Left colon (tissue), 2 donors: ENCODE measurements around the gene ZCCHC24. TPM values are rescaled to one million over a fixed set of nuclear protein-coding genes. Genes with fewer than 3 reads are reported as not detected.
A peak's percentile ranks its signal among the peaks of the same experiment; 100 is the strongest.

Experiments used
- ATAC-seq: fragments of 200-7000 bp; cut with Tn5 transposase; one replicate; pipeline ENCODE4 v1.9.1; 2020; ENCODE audit warnings: mild to moderate bottlenecking, moderate library complexity
- DNase-seq, 2 donors: peaks; one replicate each; pipeline ENCODE4 v3.0.0-alpha.2; 2020
- intact Hi-C, 2 donors: fragments of 100-400 bp; cut with DNase I in 1 of 2; cut with micrococcal nuclease in 1 of 2; formaldehyde crosslinking; loops; one replicate each; pipeline versions ENCODE4 v1.11.2 to v1.14.0; 2022; cut with DNase I, micrococcal nuclease
- long read RNA-seq: library from polyadenylated mRNA; unstranded; transcript quantifications from one replicate; pipeline ENCODE4 v2.0.0, GENCODE V29; 2021
- total RNA-seq, 2 donors: library from RNA; stranded (reverse); fragmentation: NEBNext Ultra II Directional; extraction: Animal tissue kit (Norgen Biotek cat#: 25700); gene quantifications; one replicate each; pipeline ENCODE4 v1.2.1, GENCODE V29; 2021
- donor health status: DM: no; HTN: no; CAD: no.
- donor health status: DM: yes; HTN: yes; CAD: no.

The ZCCHC24 gene
- total RNA-seq = 10 to 100 TPM in 1 of 2 donors, 1 to 10 TPM in 1; 5.3 to 18.4 TPM
- long read RNA-seq, partial matches to known transcripts = 0 of 6 reads
- long read RNA-seq, other reads (novel, unspliced or antisense) = 6 of 6 reads

GRCh38 chr10:79445161-79445976 is at the start of gene ZCCHC24:
ZCCHC24 (minus strand) TSS chr10:79445624; CDS start chr10:79445440, 184 bp downstream.
- DNase-seq (peak; percentile 95 to 99), ATAC-seq (peak; percentile 93)
- intact Hi-C loops = no loop called here

DNA sequence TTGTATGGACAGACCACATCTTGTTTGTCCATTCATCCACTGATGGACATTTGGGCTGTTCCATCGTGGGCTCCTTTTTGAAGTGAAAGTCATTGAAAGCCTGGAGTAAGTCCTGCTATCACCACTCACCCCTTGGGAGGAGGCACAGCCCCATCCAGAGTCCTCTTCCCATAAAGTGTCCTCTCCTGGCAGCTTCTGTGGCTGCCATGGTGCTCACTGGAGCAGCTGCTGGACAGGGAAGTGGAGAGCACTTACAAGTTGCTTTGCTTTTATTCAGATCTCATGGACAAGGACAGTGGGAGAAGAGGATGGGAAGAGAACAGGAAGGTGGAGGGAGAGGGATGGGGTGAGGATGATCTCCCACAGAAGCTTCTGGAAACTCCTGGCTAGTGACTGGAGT is 48.4 kb upstream of the ZCCHC24 start:
- intact Hi-C loops = no loop called here
- DNase-seq (no peak), ATAC-seq (no peak)

GRCh38 chr10:79492839-79493238 is 47.4 kb upstream of the ZCCHC24 start:
- DNase-seq (no peak), ATAC-seq (no peak)
- intact Hi-C loops = no loop called here

DNA sequence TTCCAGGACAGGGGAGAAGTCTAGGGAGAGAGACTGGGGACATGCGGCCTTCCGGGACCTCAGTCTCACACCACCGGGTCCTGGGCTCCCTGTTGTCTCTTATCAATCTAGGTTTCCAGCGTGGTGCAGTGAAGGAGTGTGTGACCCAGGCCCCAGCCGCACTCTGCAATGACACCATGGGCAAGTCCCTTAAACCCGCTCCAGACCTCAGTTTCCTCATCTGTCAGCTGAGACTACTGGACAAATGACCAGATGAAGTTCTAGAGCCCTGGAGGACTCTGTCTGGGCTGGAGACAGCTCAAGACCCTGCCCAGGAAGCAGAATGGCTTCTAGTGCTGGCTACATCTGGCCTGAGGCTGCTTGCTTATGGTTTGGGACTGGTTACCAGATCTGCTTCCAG is 46.8 kb upstream of the ZCCHC24 start:
- ATAC-seq (no peak), DNase-seq (no peak)
- intact Hi-C loops = no loop called here

- intact Hi-C loops = no loop called here
- no peak for ATAC-seq
- DNase-seq = no peak
Measured at GRCh38 chr10:79491143-79491835, 45.9 kb upstream of the ZCCHC24 start.

- intact Hi-C loops = no loop called here
- DNase-seq = peak in 1 of 2 donors; percentile 12
- ATAC-seq = no peak
Measured at GRCh38 chr10:79490400-79491142, 45.1 kb upstream of the ZCCHC24 start.

DNA sequence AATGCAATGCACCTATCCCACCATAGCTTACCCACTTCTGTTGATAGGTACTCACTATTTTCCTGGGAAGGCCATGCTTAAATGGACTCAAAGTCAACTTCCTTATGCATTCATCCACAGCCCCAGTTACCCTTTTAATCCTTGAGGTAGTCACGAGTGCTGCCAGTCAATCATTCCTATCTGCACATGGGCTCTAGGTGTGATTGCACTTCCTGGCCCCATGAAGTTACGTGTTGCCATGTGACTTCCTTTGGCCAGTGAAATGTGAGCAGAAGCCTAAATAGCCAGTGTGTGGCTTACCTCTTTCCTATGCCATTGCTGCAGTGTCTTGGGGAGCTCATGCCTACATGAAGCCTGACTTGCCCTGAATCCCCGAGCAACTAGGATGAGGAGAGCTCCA is 43.4 kb upstream of the ZCCHC24 start:
- intact Hi-C loops = loop anchor here in 1 of 2 donors (10.0 kb wide), 1 partner anchor 114 kb away; no protein-coding TSS in a partner anchor
- ATAC-seq = no peak
- no peak for DNase-seq

- ATAC-seq (no peak), DNase-seq (peak; percentile 24 to 45)
- intact Hi-C loops = loop anchor here in 1 of 2 donors (10.0 kb wide), 1 partner anchor 114 kb away; no protein-coding TSS in a partner anchor
Measured at GRCh38 chr10:79488336-79488735, 42.9 kb upstream of the ZCCHC24 start.

GRCh38 chr10:79487296-79488194 is 42.1 kb upstream of the ZCCHC24 start:
- DNase-seq = peak; percentile 39 to 50
- peak; percentile 79 for ATAC-seq
- intact Hi-C loops = loop anchor here in 1 of 2 donors (10.0 kb wide), 1 partner anchor 113 kb away; no protein-coding TSS in a partner anchor

GRCh38 chr10:79484476-79484875 is 39.1 kb upstream of the ZCCHC24 start:
- DNase-seq = no peak
- ATAC-seq = no peak
- intact Hi-C loops = loop anchor here in 1 of 2 donors (10.0 kb wide), 1 partner anchor 110 kb away; no protein-coding TSS in a partner anchor

GRCh38 chr10:79483948-79484347 is 38.5 kb upstream of the ZCCHC24 start:
- DNase-seq = no peak
- intact Hi-C loops = loop anchor here in 1 of 2 donors (10.0 kb wide), 1 partner anchor 109 kb away; no protein-coding TSS in a partner anchor
- ATAC-seq = no peak

DNA sequence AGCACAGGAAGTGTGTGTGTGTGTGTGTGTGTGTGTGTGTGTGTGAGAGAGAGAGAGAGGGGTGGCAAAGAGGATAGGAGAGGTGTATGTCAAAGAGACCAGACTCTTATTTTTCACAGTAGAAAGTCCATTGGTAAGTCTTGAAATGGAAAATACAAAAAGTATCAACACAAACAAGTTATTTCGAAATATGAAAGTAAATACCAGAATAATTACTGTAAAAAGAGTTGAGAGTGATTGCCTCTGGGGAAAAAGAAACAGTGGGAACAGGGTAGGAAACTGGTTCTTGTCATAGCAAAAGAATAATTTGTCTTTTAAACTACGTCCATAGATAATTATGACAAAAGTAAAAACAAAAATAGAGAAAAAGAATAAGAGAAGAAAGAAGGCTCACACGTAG is 37.9 kb upstream of the ZCCHC24 start:
- no peak for ATAC-seq
- DNase-seq = no peak
- intact Hi-C loops = loop anchor here in 1 of 2 donors (10.0 kb wide), 1 partner anchor 108 kb away; no protein-coding TSS in a partner anchor

GRCh38 chr10:79482741-79483140 is 37.3 kb upstream of the ZCCHC24 start:
- DNase-seq = no peak
- intact Hi-C loops = loop anchor here in 1 of 2 donors (10.0 kb wide), 1 partner anchor 108 kb away; no protein-coding TSS in a partner anchor

DNA sequence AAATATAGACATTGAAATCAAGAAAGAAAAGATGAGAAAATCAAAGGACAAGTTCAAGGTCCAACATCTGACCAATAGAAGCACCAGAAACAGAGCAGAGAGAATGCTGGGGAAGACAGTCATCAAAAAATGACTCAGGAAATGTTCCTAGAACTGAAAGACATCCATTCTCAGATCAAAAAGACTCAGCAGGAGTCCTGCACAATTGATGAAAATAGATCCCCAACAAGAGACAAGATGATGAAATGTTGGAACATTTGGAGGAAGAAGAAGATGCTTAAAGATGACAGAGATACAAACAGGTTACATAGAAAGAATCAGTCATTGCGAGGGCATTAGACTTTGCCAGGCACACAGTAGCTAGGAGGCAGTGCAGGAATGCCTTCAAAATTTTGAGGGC is 36.9 kb upstream of the ZCCHC24 start:
- DNase-seq (no peak), ATAC-seq (no peak)
- intact Hi-C loops = loop anchor here in 1 of 2 donors (10.0 kb wide), 1 partner anchor 108 kb away; no protein-coding TSS in a partner anchor

More at GRCh38 chr10:79482741-79483140, 37.3 kb upstream of the ZCCHC24 start:
- ATAC-seq = no peak

- intact Hi-C loops = no loop called here
- DNase-seq = no peak
- no peak for ATAC-seq
Measured at GRCh38 chr10:79479283-79479909, 34.0 kb upstream of the ZCCHC24 start.

DNA sequence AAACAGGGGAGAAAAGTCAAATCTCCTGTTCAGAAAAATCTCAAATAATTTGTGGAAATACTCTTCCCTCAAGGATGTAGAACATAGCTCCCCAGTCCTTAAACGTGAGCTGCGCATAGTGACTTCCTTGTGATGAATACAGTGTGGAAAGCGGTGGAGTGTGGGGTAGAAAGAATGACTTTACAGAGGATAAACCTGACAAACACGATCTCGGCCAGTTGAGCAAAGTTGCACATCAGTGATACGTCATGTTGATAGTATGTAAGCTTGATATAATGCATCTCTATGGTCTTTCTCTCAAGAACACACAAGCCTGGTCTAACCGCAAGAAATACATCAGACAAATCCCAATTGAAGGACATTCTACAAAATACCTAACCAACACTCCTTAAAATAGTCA is 32.0 kb upstream of the ZCCHC24 start:
- DNase-seq = no peak
- ATAC-seq = no peak
- intact Hi-C loops = no loop called here

- intact Hi-C loops = no loop called here
- ATAC-seq (no peak), DNase-seq (no peak)
Measured at GRCh38 chr10:79476645-79477044, 31.2 kb upstream of the ZCCHC24 start.
